ENCODE measurements around the gene P2RX5. TPM values are rescaled to one million over a fixed set of nuclear protein-coding genes. Genes with fewer than 3 reads are reported as not detected.

The P2RX5 gene
- total and polyA plus RNA-seq, 2 experiments from 2014 or later: not detected

- Histone ChIP-seq H3K36me3 (replicated peaks; ENCODE audit: insufficient read depth, low read depth) (no peaks in the 10 kb centered on the region), H3K4me2 (no peak overlapping the region), H3K27me3 (no peaks in the 10 kb centered on the region), H3K79me2 (no peaks in the 10 kb centered on the region), H3K27ac (no peak overlapping the region), H2AFZ (no peak overlapping the region), H3K4me1 (ENCODE audit: insufficient read depth) (peaks cover 19% of the 10 kb centered on the region), H4K20me1 (ENCODE audit: insufficient read depth, poor library complexity, severe bottlenecking) (no peaks in the 10 kb centered on the region), H3K4me3 (no peak overlapping the region), H3K9me2 (replicated peaks; ENCODE audit: insufficient read depth) (no peaks in the 10 kb centered on the region), H3K9me3 (ENCODE audit: low read depth) (no peaks in the 10 kb centered on the region)
- WGBS (ENCODE audit: low lambda C conversion rate, missing lambda C conversion rate): 91% methylated on average over 42 of the region's 42 CpGs
- TF ChIP-seq, protein P1, sequence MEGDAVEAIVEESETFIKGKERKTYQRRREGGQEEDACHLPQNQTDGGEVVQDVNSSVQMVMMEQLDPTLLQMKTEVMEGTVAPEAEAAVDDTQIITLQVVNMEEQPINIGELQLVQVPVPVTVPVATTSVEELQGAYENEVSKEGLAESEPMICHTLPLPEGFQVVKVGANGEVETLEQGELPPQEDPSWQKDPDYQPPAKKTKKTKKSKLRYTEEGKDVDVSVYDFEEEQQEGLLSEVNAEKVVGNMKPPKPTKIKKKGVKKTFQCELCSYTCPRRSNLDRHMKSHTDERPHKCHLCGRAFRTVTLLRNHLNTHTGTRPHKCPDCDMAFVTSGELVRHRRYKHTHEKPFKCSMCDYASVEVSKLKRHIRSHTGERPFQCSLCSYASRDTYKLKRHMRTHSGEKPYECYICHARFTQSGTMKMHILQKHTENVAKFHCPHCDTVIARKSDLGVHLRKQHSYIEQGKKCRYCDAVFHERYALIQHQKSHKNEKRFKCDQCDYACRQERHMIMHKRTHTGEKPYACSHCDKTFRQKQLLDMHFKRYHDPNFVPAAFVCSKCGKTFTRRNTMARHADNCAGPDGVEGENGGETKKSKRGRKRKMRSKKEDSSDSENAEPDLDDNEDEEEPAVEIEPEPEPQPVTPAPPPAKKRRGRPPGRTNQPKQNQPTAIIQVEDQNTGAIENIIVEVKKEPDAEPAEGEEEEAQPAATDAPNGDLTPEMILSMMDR (IDR thresholded peaks at IDR 0.05; ENCODE audit: poor library complexity): no peak
- TF ChIP-seq EZH2 (IDR thresholded peaks at IDR 0.05; ENCODE audit: borderline replicate concordance) (no peak), EZH2phosphoT487 (IDR thresholded peaks at IDR 0.05; ENCODE audit: low read depth, severe bottlenecking, unreplicated experiment) (no peak)
- no peak for DNase-seq (ENCODE audit: low spot score)
Measured at GRCh38 chr17:3657874-3658783, 37.8 kb downstream of the P2RX5 start.

GRCh38 chr17:3657588-3657869 lies 38.4 kb downstream of the P2RX5 start:
- Histone ChIP-seq H3K27me3 (no peaks in the 10 kb centered on the region), H3K4me2 (no peak overlapping the region), H3K4me1 (ENCODE audit: insufficient read depth) (peaks cover 19% of the 10 kb centered on the region), H3K79me2 (no peaks in the 10 kb centered on the region), H3K36me3 (replicated peaks; ENCODE audit: insufficient read depth, low read depth) (no peaks in the 10 kb centered on the region), H2AFZ (no peak overlapping the region), H3K4me3 (no peak overlapping the region), H3K27ac (no peak overlapping the region), H3K9me2 (replicated peaks; ENCODE audit: insufficient read depth) (no peaks in the 10 kb centered on the region), H4K20me1 (ENCODE audit: insufficient read depth, poor library complexity, severe bottlenecking) (no peaks in the 10 kb centered on the region), H3K9me3 (ENCODE audit: low read depth) (no peaks in the 10 kb centered on the region)
- DNase-seq (ENCODE audit: low spot score): no peak
- WGBS (ENCODE audit: low lambda C conversion rate, missing lambda C conversion rate): 89% methylated on average over 7 of the region's 7 CpGs
- TF ChIP-seq EZH2 (IDR thresholded peaks at IDR 0.05; ENCODE audit: borderline replicate concordance) (no peak), EZH2phosphoT487 (IDR thresholded peaks at IDR 0.05; ENCODE audit: low read depth, severe bottlenecking, unreplicated experiment) (no peak)
- TF ChIP-seq, protein P1 (IDR thresholded peaks at IDR 0.05; ENCODE audit: poor library complexity): no peak

- H3K36me3 ChIP-seq (replicated peaks; ENCODE audit: insufficient read depth, low read depth): no peaks in the 10 kb centered on the region
- no peak overlapping the region for H3K4me3 ChIP-seq
- peaks cover 19% of the 10 kb centered on the region for H3K4me1 ChIP-seq (ENCODE audit: insufficient read depth)
- no peaks in the 10 kb centered on the region for H3K79me2 ChIP-seq
- 93% methylated on average over 15 of the region's 16 CpGs for WGBS (ENCODE audit: low lambda C conversion rate, missing lambda C conversion rate)
- TF ChIP-seq EZH2phosphoT487 (IDR thresholded peaks at IDR 0.05; ENCODE audit: low read depth, severe bottlenecking, unreplicated experiment): no peak
- TF ChIP-seq, protein P1 (IDR thresholded peaks at IDR 0.05; ENCODE audit: poor library complexity): no peak
- no peaks in the 10 kb centered on the region for H4K20me1 ChIP-seq (ENCODE audit: insufficient read depth, poor library complexity, severe bottlenecking)
- no peaks in the 10 kb centered on the region for H3K9me2 ChIP-seq (replicated peaks; ENCODE audit: insufficient read depth)
- H3K27me3 ChIP-seq: no peaks in the 10 kb centered on the region
- no peak overlapping the region for H3K4me2 ChIP-seq
- no peak for DNase-seq (ENCODE audit: low spot score)
- H3K9me3 ChIP-seq (ENCODE audit: low read depth): no peaks in the 10 kb centered on the region
- H2AFZ ChIP-seq: no peak overlapping the region
- H3K27ac ChIP-seq: no peak overlapping the region
Measured at GRCh38 chr17:3656755-3657587, 39.0 kb downstream of the P2RX5 start.
